Astrocyte (in vitro differentiated cells and primary cell): ENCODE results near the gene AMH. TPM values are rescaled to one million over a fixed set of nuclear protein-coding genes. Genes with fewer than 3 reads are reported as not detected.

Experiments used
- DNase-seq: peaks from one replicate; pipeline ENCODE4 v3.0.0-alpha.2; 2010; ENCODE audit warnings: low read depth
- FAIRE-seq: peaks from 2 replicates; lab custom pipeline; 2011; peaks lifted over from hg19 to GRCh38; lab: Jason Lieb, UNC
- H2AFZ ChIP-seq: 2 replicates; pipeline ENCODE4 v1.6.0; 2012; ENCODE audit warnings: low read depth, low read length, inconsistent platforms
- H3K27ac ChIP-seq: 2 replicates; pipeline ENCODE4 v1.5.1; 2011; ENCODE audit warnings: low read depth, low read length, inconsistent platforms
- H3K27me3 ChIP-seq: 2 replicates; pipeline ENCODE4 v1.6.0; 2011; ENCODE audit warnings: low read length, inconsistent platforms; ENCODE audit not compliant: insufficient read depth
- H3K36me3 ChIP-seq: 2 replicates; pipeline ENCODE4 v1.5.1; 2011; ENCODE audit warnings: low read length, inconsistent platforms; ENCODE audit not compliant: insufficient read depth
- H3K4me1 ChIP-seq: 2 replicates; pipeline ENCODE4 v1.5.1; 2011; ENCODE audit warnings: low read length, inconsistent platforms; ENCODE audit not compliant: insufficient read depth
- H3K4me2 ChIP-seq: 2 replicates; pipeline ENCODE4 v1.6.0; 2012; ENCODE audit warnings: low read length, inconsistent platforms
- H3K4me3 ChIP-seq: 2 replicates; pipeline ENCODE4 v1.5.1; 2011; ENCODE audit warnings: low read depth, mild to moderate bottlenecking, low read length, inconsistent platforms; ENCODE audit not compliant: insufficient read depth
- H3K79me2 ChIP-seq: 2 replicates; pipeline ENCODE4 v1.6.0; 2012; ENCODE audit warnings: mild to moderate bottlenecking, low read length, inconsistent platforms; ENCODE audit not compliant: insufficient read depth
- H3K9ac ChIP-seq: 2 replicates; pipeline ENCODE4 v1.6.0; 2012; ENCODE audit warnings: mild to moderate bottlenecking, low read length, inconsistent platforms
- H3K9me3 ChIP-seq: 2 replicates; pipeline ENCODE4 v1.5.1; 2012; ENCODE audit warnings: low read depth, mild to moderate bottlenecking, low read length, inconsistent platforms; ENCODE audit not compliant: insufficient read depth
- H4K20me1 ChIP-seq: 2 replicates; pipeline ENCODE4 v1.6.0; 2012; ENCODE audit warnings: low read length, inconsistent platforms; ENCODE audit not compliant: insufficient read depth
- H3K27ac Mint-ChIP-seq: one replicate; pipeline ENCODE4 v1.8.0; 2021; ENCODE audit warnings: mild to moderate bottlenecking, mixed read lengths; ENCODE audit not compliant: unreplicated experiment
- H3K27me3 Mint-ChIP-seq: one replicate; pipeline ENCODE4 v1.8.0; 2021; ENCODE audit warnings: low read depth, mixed read lengths; ENCODE audit not compliant: unreplicated experiment
- H3K36me3 Mint-ChIP-seq: one replicate; pipeline ENCODE4 v1.8.0; 2021; ENCODE audit warnings: low read depth, mixed read lengths; ENCODE audit not compliant: unreplicated experiment
- H3K4me1 Mint-ChIP-seq: one replicate; pipeline ENCODE4 v1.8.0; 2021; ENCODE audit warnings: low read depth, mixed read lengths; ENCODE audit not compliant: unreplicated experiment
- H3K4me3 Mint-ChIP-seq: one replicate; pipeline ENCODE4 v1.8.0; 2021; ENCODE audit warnings: mild to moderate bottlenecking, moderate library complexity, mixed read lengths; ENCODE audit not compliant: unreplicated experiment
- H3K9me3 Mint-ChIP-seq: one replicate; pipeline ENCODE4 v1.8.0; 2021; ENCODE audit warnings: mild to moderate bottlenecking, mixed read lengths; ENCODE audit not compliant: unreplicated experiment
- CTCF ChIP-seq: IDR thresholded peaks from 2 replicates; pipeline ENCODE4 v1.5.1; 2011; ENCODE audit warnings: low read depth, mild to moderate bottlenecking, inconsistent platforms, low read length, moderate library complexity; ENCODE audit not compliant: insufficient read depth
- EZH2 ChIP-seq: IDR thresholded peaks from 2 replicates; pipeline ENCODE4 v1.6.1; 2012; ENCODE audit warnings: mild to moderate bottlenecking, low read length, inconsistent platforms; ENCODE audit not compliant: insufficient read depth
- total RNA-seq: library from RNA; stranded (reverse); gene quantifications from 2 replicates; pipeline ENCODE4 v1.2.1, GENCODE V29; 2021

AMH gene
- total RNA-seq, 1 donor from 2014 or later: 4.6 TPM

DNA sequence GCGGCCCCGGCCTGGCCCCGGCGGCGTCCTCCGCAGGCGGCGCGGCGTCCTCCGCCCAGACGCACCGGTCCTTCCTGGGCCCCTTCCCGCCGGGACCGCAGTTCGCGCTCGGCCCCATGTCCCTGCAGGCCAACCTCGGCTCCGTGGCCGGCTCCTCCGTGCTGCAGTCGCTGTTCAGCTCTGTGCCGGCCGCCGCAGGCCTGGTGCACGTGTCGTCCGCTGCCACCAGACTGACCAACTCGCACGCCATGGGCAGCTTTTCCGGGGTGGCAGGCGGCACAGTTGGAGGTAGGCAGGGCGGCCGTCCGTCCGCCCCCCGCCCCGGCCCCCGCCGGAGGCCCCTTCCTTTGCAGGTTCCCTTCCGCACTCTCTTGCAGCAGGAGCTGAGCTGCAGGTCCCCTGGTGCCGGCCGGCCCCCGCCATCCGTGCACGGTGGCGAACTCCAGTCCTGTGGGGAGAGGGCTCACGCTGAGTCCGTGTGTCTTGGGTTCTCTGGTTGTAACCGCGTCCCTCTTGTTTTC lies 22.2 kb upstream of the AMH start:
- Mint-ChIP-seq H3K9me3 (no peaks in the 10 kb centered on the region), H3K36me3 (peaks cover 8% of the 10 kb centered on the region), H3K4me1 (no peaks in the 10 kb centered on the region), H3K27ac (no peak overlapping the region), H3K4me3 (no peak overlapping the region), H3K27me3 (no peaks in the 10 kb centered on the region)
- Histone ChIP-seq H3K4me2 (no peak overlapping the region), H3K79me2 (peaks cover 4% of the 10 kb centered on the region), H3K9ac (no peak overlapping the region), H4K20me1 (peaks cover 24% of the 10 kb centered on the region), H3K4me1 (peaks cover 3% of the 10 kb centered on the region), H3K36me3 (peaks cover 6% of the 10 kb centered on the region), H3K27ac (no peak overlapping the region), H3K9me3 (no peaks in the 10 kb centered on the region), H3K4me3 (no peak overlapping the region), H3K27me3 (no peaks in the 10 kb centered on the region), H2AFZ (no peak overlapping the region)
- no peak for DNase-seq
- TF ChIP-seq EZH2 (no peak), CTCF (no peak)
- FAIRE-seq: no peak

GRCh38 chr19:2227415-2228156 lies 21.5 kb upstream of the AMH start:
- no peaks in the 10 kb centered on the region for H3K9me3 Mint-ChIP-seq
- Histone ChIP-seq H3K4me1 (peaks cover 8% of the 10 kb centered on the region), H3K27ac (no peak overlapping the region), H3K9ac (no peak overlapping the region), H3K79me2 (peaks cover 9% of the 10 kb centered on the region), H3K9me3 (no peaks in the 10 kb centered on the region), H4K20me1 (peaks cover 31% of the 10 kb centered on the region), H3K4me3 (no peak overlapping the region), H3K4me2 (no peak overlapping the region), H3K36me3 (peaks cover 8% of the 10 kb centered on the region), H2AFZ (no peak overlapping the region), H3K27me3 (no peaks in the 10 kb centered on the region)
- H3K4me3 Mint-ChIP-seq: no peak overlapping the region
- no peaks in the 10 kb centered on the region for H3K4me1 Mint-ChIP-seq
- no peaks in the 10 kb centered on the region for H3K27me3 Mint-ChIP-seq
- TF ChIP-seq EZH2 (no peak), CTCF (no peak)
- H3K27ac Mint-ChIP-seq: no peak overlapping the region
- peaks cover 7% of the 10 kb centered on the region for H3K36me3 Mint-ChIP-seq
- no peak for FAIRE-seq
- no peak for DNase-seq
